GDM1 (cell line): ENCODE data around the gene SNIP1.
A peak's percentile ranks its signal among the peaks of the same experiment; 100 is the strongest.
"Not testable (repeated sequence)": the region's sequence is repeated elsewhere in the genome, so short reads cannot be mapped to it uniquely, and the experiment has no call there.

ENCODE experiments used
- DNase-seq: peaks from one replicate; lab custom pipeline; 2025; lab: John Stamatoyannopoulos, UW

The SNIP1 gene

GRCh38 chr1:37513795-37514349 lies 40.2 kb downstream of the SNIP1 start:
- DNase-seq: no peak

GRCh38 chr1:37509181-37509580 lies 44.9 kb downstream of the SNIP1 start:
- DNase-seq: no peak

GRCh38 chr1:37506740-37507139 lies 47.4 kb downstream of the SNIP1 start:
- no peak for DNase-seq

- DNase-seq: not testable (repeated sequence)
Measured at GRCh38 chr1:37502791-37503190, 51.3 kb downstream of the SNIP1 start.

- DNase-seq: no peak
Measured at GRCh38 chr1:37502104-37502503, 52.0 kb downstream of the SNIP1 start.

- DNase-seq: no peak
Measured at GRCh38 chr1:37501661-37502060, 52.4 kb downstream of the SNIP1 start.

GRCh38 chr1:37498872-37499617 lies 55.0 kb downstream of the SNIP1 start:
- no peak for DNase-seq

- DNase-seq: no peak
Measured at GRCh38 chr1:37497832-37498231, 56.3 kb downstream of the SNIP1 start.

- DNase-seq: no peak
Measured at GRCh38 chr1:37495875-37496274, 58.2 kb downstream of the SNIP1 start.

GRCh38 chr1:37493336-37494098 lies 60.6 kb downstream of the SNIP1 start:
- DNase-seq: no peak

GRCh38 chr1:37487619-37487984 lies 66.5 kb downstream of the SNIP1 start:
- no peak for DNase-seq

GRCh38 chr1:37486680-37487618 lies 67.1 kb downstream of the SNIP1 start:
- peak; percentile 48 for DNase-seq

- DNase-seq: no peak
Measured at GRCh38 chr1:37485902-37486679, 68.0 kb downstream of the SNIP1 start.
